Muscle of leg (tissue), 16 donors: ENCODE results near the gene NCCRP1. TPM values are rescaled to one million over a fixed set of nuclear protein-coding genes. Genes with fewer than 3 reads are reported as not detected.

Experiments
- DNase-seq: peaks from one replicate; pipeline ENCODE4 v3.0.0; 2013
- H3K27ac ChIP-seq: one replicate; pipeline ENCODE4 v1.5.1; 2013; ENCODE audit warnings: mild to moderate bottlenecking, low read length, control low read depth
- H3K27me3 ChIP-seq: one replicate; pipeline ENCODE4 v1.6.1; 2013; ENCODE audit warnings: low read length; ENCODE audit not compliant: control insufficient read depth, insufficient read depth
- H3K36me3 ChIP-seq: one replicate; pipeline ENCODE4 v1.6.1; 2013; ENCODE audit warnings: low read length; ENCODE audit not compliant: control insufficient read depth, insufficient read depth
- H3K4me1 ChIP-seq: one replicate; pipeline ENCODE4 v1.6.1; 2013; ENCODE audit warnings: low read length; ENCODE audit not compliant: control insufficient read depth, insufficient read depth
- H3K4me3 ChIP-seq: one replicate; pipeline ENCODE4 v1.5.1; 2013; ENCODE audit warnings: low read length, control low read depth
- H3K9me3 ChIP-seq: replicated peaks from 2 replicates; pipeline ENCODE4 v1.6.1; 2013; ENCODE audit warnings: low read depth, low read length; ENCODE audit not compliant: control insufficient read depth
- WGBS: methylation state at CpG from one replicate; pipeline ENCODE4 v1.1.5; 2013; ENCODE audit warnings: missing lambda C conversion rate; ENCODE audit not compliant: insufficient coverage; 5-methylcytosine and 5-hydroxymethylcytosine counted together
- long read RNA-seq, 11 donors: transcript quantifications; one replicate each; lab custom pipeline, GENCODE V29; 2026
- polyA plus RNA-seq, 8 donors: library from polyadenylated mRNA; unstranded; fragments of 120-200 nt; gene quantifications; one replicate each; pipeline versions ENCODE4 v1.2.1 to v1.2.3, GENCODE V29; 2013; ENCODE audit warnings: inconsistent platforms in 1 of 8, low replicate concordance in 1 of 8; ENCODE audit not compliant: insufficient read length in 8 of 8, insufficient read depth in 1 of 8
- total RNA-seq: library from RNA; stranded (reverse); fragments of 120-200 nt; gene quantifications from one replicate; pipeline ENCODE4 v1.2.4, GENCODE V29; 2013

Gene NCCRP1
- total RNA-seq, result 0.04 TPM
- under 1 TPM in 5 of 8 donors, not detected in 3; 0.12 to 0.35 (median 0.20) TPM for polyA plus RNA-seq
- long read RNA-seq, donor 1, result 0 reads
- long read RNA-seq, donor 2, result 0 reads
- long read RNA-seq, donor 3, result 0 reads
- long read RNA-seq, donor 4, result 0 reads
- long read RNA-seq, donor 5, result 0 reads
- long read RNA-seq, donor 6, result 0 reads
- long read RNA-seq, donor 7, result 0 reads
- long read RNA-seq, donor 8, result 0 reads
- long read RNA-seq, donor 9, result 0 reads
- long read RNA-seq, donor 10, result 0 reads
- long read RNA-seq, donor 11, result 0 reads

GRCh38 chr19:39196860-39197562 lies at the start of gene NCCRP1:
Gene NCCRP1 (plus strand): TSS chr19:39196964. CDS start chr19:39196983, 19 bp downstream.
- H3K9me3 ChIP-seq, result no peaks in the 10 kb centered on the region
- no peaks in the 10 kb centered on the region for H3K36me3 ChIP-seq
- peaks cover 68% of the 10 kb centered on the region for H3K27me3 ChIP-seq
- H3K4me3 ChIP-seq, result no peak within 1 kb of the TSS
- no peak within 1 kb of the TSS for H3K27ac ChIP-seq
- peaks cover 2% of the 10 kb centered on the region for H3K4me1 ChIP-seq
- under 1% methylated on average over 47 of the region's 51 CpGs for WGBS
- no peak for DNase-seq

- DNase-seq, result no peak
- WGBS, result no CpG with 5 or more reads among the region's 3 CpGs
- Histone ChIP-seq H3K27me3 (no peaks in the 10 kb centered on the region), H3K9me3 (peaks cover 4% of the 10 kb centered on the region), H3K27ac (no peak overlapping the region), H3K4me1 (peaks cover 26% of the 10 kb centered on the region), H3K4me3 (no peak overlapping the region), H3K36me3 (peaks cover 7% of the 10 kb centered on the region)
These were observed 49.3 kb upstream of the NCCRP1 start for GRCh38 chr19:39147480-39147879.

- peaks cover 4% of the 10 kb centered on the region for H3K9me3 ChIP-seq
- H3K36me3 ChIP-seq, result peaks cover 7% of the 10 kb centered on the region
- 96% methylated on average over 2 of the region's 10 CpGs for WGBS
- H3K4me3 ChIP-seq, result no peak overlapping the region
- peaks cover 26% of the 10 kb centered on the region for H3K4me1 ChIP-seq
- DNase-seq, result no peak
- H3K27me3 ChIP-seq, result no peaks in the 10 kb centered on the region
- no peak overlapping the region for H3K27ac ChIP-seq
These were observed 47.7 kb upstream of the NCCRP1 start for GRCh38 chr19:39148939-39149529.

- Histone ChIP-seq H3K36me3 (peaks cover 7% of the 10 kb centered on the region), H3K27me3 (no peaks in the 10 kb centered on the region), H3K27ac (no peak overlapping the region), H3K9me3 (peaks cover 4% of the 10 kb centered on the region), H3K4me1 (peaks cover 20% of the 10 kb centered on the region), H3K4me3 (no peak overlapping the region)
- DNase-seq, result no peak
- 97% methylated on average over 6 of the region's 8 CpGs for WGBS
These were observed 46.5 kb upstream of the NCCRP1 start for GRCh38 chr19:39150235-39150634.

GRCh38 chr19:39150807-39151600 lies 45.8 kb upstream of the NCCRP1 start:
- H3K9me3 ChIP-seq, result peaks cover 4% of the 10 kb centered on the region
- H3K27me3 ChIP-seq, result no peaks in the 10 kb centered on the region
- 83% methylated on average over 23 of the region's 26 CpGs for WGBS
- no peak overlapping the region for H3K4me3 ChIP-seq
- no peak overlapping the region for H3K27ac ChIP-seq
- DNase-seq, result no peak
- H3K4me1 ChIP-seq, result peaks cover 18% of the 10 kb centered on the region
- peaks cover 7% of the 10 kb centered on the region for H3K36me3 ChIP-seq

GRCh38 chr19:39152066-39152465 lies 44.7 kb upstream of the NCCRP1 start:
- Histone ChIP-seq H3K4me3 (no peak overlapping the region), H3K4me1 (peaks cover 24% of the 10 kb centered on the region), H3K36me3 (peaks cover 7% of the 10 kb centered on the region), H3K27me3 (no peaks in the 10 kb centered on the region), H3K9me3 (peaks cover 4% of the 10 kb centered on the region), H3K27ac (no peak overlapping the region)
- no peak for DNase-seq
- WGBS, result 84% methylated on average over 6 of the region's 10 CpGs

GRCh38 chr19:39154100-39154628 lies 42.6 kb upstream of the NCCRP1 start:
- H3K36me3 ChIP-seq, result peaks cover 7% of the 10 kb centered on the region
- H3K27me3 ChIP-seq, result no peaks in the 10 kb centered on the region
- no peak overlapping the region for H3K27ac ChIP-seq
- no peak overlapping the region for H3K4me3 ChIP-seq
- 75% methylated on average over 10 of the region's 13 CpGs for WGBS
- H3K9me3 ChIP-seq, result no peaks in the 10 kb centered on the region
- H3K4me1 ChIP-seq, result peaks cover 27% of the 10 kb centered on the region
- DNase-seq, result no peak

- Histone ChIP-seq H3K27ac (no peak overlapping the region), H3K27me3 (no peaks in the 10 kb centered on the region), H3K4me1 (peaks cover 27% of the 10 kb centered on the region), H3K9me3 (no peaks in the 10 kb centered on the region), H3K36me3 (peaks cover 6% of the 10 kb centered on the region), H3K4me3 (no peak overlapping the region)
- DNase-seq, result peak; percentile 33
- 73% methylated on average over 7 of the region's 11 CpGs for WGBS
These were observed 42.1 kb upstream of the NCCRP1 start for GRCh38 chr19:39154629-39155100.

- Histone ChIP-seq H3K27ac (no peak overlapping the region), H3K4me1 (peaks cover 30% of the 10 kb centered on the region), H3K36me3 (peaks cover 6% of the 10 kb centered on the region), H3K9me3 (no peaks in the 10 kb centered on the region), H3K4me3 (no peak overlapping the region), H3K27me3 (no peaks in the 10 kb centered on the region)
- 63% methylated on average over 11 of the region's 11 CpGs for WGBS
- DNase-seq, result no peak
These were observed 41.6 kb upstream of the NCCRP1 start for GRCh38 chr19:39155114-39155700.
